GM19455 (cell line): ENCODE results near the gene SPTBN2.
"Not testable (repeated sequence)": the region's sequence is repeated elsewhere in the genome, so short reads cannot be mapped to it uniquely, and the experiment has no call there.

ENCODE experiments used
- ATAC-seq: cut with Tn5 transposase; IDR thresholded peaks from one replicate; pipeline ENCODE4 v1.9.1; 2021; ENCODE audit not compliant: unreplicated experiment

The SPTBN2 gene

GRCh38 chr11:66724167-66724566 is 4.8 kb downstream of the SPTBN2 start:
- ATAC-seq: not testable (repeated sequence)

- ATAC-seq: no peak
These were observed 5.3 kb downstream of the SPTBN2 start for GRCh38 chr11:66723693-66724092.

- ATAC-seq: no peak
These were observed 6.0 kb downstream of the SPTBN2 start for GRCh38 chr11:66722745-66723651.

GRCh38 chr11:66721939-66722338 is 7.1 kb downstream of the SPTBN2 start:
- ATAC-seq: no peak

GRCh38 chr11:66720899-66721470 is 8.0 kb downstream of the SPTBN2 start:
- no peak for ATAC-seq

GRCh38 chr11:66720223-66720898 is 8.7 kb downstream of the SPTBN2 start:
- ATAC-seq: no peak

GRCh38 chr11:66719111-66719872 is 9.7 kb downstream of the SPTBN2 start:
- ATAC-seq: no peak

- ATAC-seq: no peak
These were observed 10.6 kb downstream of the SPTBN2 start for GRCh38 chr11:66718320-66718971.

- ATAC-seq: no peak
These were observed 11.1 kb downstream of the SPTBN2 start for GRCh38 chr11:66717925-66718319.

GRCh38 chr11:66716996-66717395 is 12.0 kb downstream of the SPTBN2 start:
- ATAC-seq: no peak

GRCh38 chr11:66715346-66716085 is 13.5 kb downstream of the SPTBN2 start:
- ATAC-seq: no peak

- no peak for ATAC-seq
These were observed 15.1 kb downstream of the SPTBN2 start for GRCh38 chr11:66713746-66714480.

- no peak for ATAC-seq
These were observed 18.6 kb downstream of the SPTBN2 start for GRCh38 chr11:66710384-66710930.

- no peak for ATAC-seq
These were observed 20.3 kb downstream of the SPTBN2 start for GRCh38 chr11:66708701-66709100.

- no peak for ATAC-seq
These were observed 20.9 kb downstream of the SPTBN2 start for GRCh38 chr11:66708094-66708493.

GRCh38 chr11:66707486-66707885 is 21.5 kb downstream of the SPTBN2 start:
- ATAC-seq: no peak

GRCh38 chr11:66706989-66707388 is 22.0 kb downstream of the SPTBN2 start:
- no peak for ATAC-seq

- ATAC-seq: no peak
These were observed 23.3 kb downstream of the SPTBN2 start for GRCh38 chr11:66705587-66706335.
